Measurements from ENCODE around the gene FAM131B. TPM values are rescaled to one million over a fixed set of nuclear protein-coding genes. Genes with fewer than 3 reads are reported as not detected.

Gene FAM131B
- total and polyA plus RNA-seq, 2 experiments from 2014 or later = 0.87 to 1.9 TPM

- Histone ChIP-seq H3K4me2 (no peak overlapping the region), H3K4me1 (ENCODE audit: insufficient read depth) (peaks cover 5% of the 10 kb centered on the region), H3K9me3 (ENCODE audit: low read depth) (no peaks in the 10 kb centered on the region), H3K4me3 (no peak overlapping the region), H3K27ac (no peak overlapping the region), H3K27me3 (peaks cover 57% of the 10 kb centered on the region), H2AFZ (no peak overlapping the region), H3K79me2 (no peaks in the 10 kb centered on the region), H3K36me3 (replicated peaks; ENCODE audit: insufficient read depth, low read depth) (no peaks in the 10 kb centered on the region), H3K9me2 (replicated peaks; ENCODE audit: insufficient read depth) (no peaks in the 10 kb centered on the region), H4K20me1 (ENCODE audit: insufficient read depth, poor library complexity, severe bottlenecking) (no peaks in the 10 kb centered on the region)
- no peak for DNase-seq (ENCODE audit: low spot score)
- WGBS (ENCODE audit: low lambda C conversion rate, missing lambda C conversion rate) = 77% methylated on average over 11 of the region's 11 CpGs
- no peak for TF ChIP-seq CTCF (IDR thresholded peaks at IDR 0.05; ENCODE audit: poor library complexity)
- no peak for TF ChIP-seq EZH2 (IDR thresholded peaks at IDR 0.05; ENCODE audit: borderline replicate concordance)
- TF ChIP-seq EZH2phosphoT487 (IDR thresholded peaks at IDR 0.05; ENCODE audit: low read depth, severe bottlenecking, unreplicated experiment) = no peak
These were observed 2.7 kb downstream of the FAM131B start for GRCh38 chr7:143359771-143360353.

- TF ChIP-seq EZH2 (IDR thresholded peaks at IDR 0.05; ENCODE audit: borderline replicate concordance) = no peak
- TF ChIP-seq EZH2phosphoT487 (IDR thresholded peaks at IDR 0.05; ENCODE audit: low read depth, severe bottlenecking, unreplicated experiment) = no peak
- H2AFZ ChIP-seq = no peak overlapping the region
- H3K27ac ChIP-seq = no peak overlapping the region
- no peaks in the 10 kb centered on the region for H3K9me2 ChIP-seq (replicated peaks; ENCODE audit: insufficient read depth)
- no peaks in the 10 kb centered on the region for H4K20me1 ChIP-seq (ENCODE audit: insufficient read depth, poor library complexity, severe bottlenecking)
- no peak for DNase-seq (ENCODE audit: low spot score)
- H3K4me3 ChIP-seq = no peak overlapping the region
- H3K4me1 ChIP-seq (ENCODE audit: insufficient read depth) = peaks cover 5% of the 10 kb centered on the region
- no peaks in the 10 kb centered on the region for H3K36me3 ChIP-seq (replicated peaks; ENCODE audit: insufficient read depth, low read depth)
- peaks cover 44% of the 10 kb centered on the region for H3K27me3 ChIP-seq
- WGBS (ENCODE audit: low lambda C conversion rate, missing lambda C conversion rate) = 93% methylated on average over 12 of the region's 12 CpGs
- no peaks in the 10 kb centered on the region for H3K9me3 ChIP-seq (ENCODE audit: low read depth)
- H3K4me2 ChIP-seq = no peak overlapping the region
- no peaks in the 10 kb centered on the region for H3K79me2 ChIP-seq
These were observed 3.9 kb downstream of the FAM131B start for GRCh38 chr7:143358626-143359025.

- Histone ChIP-seq H3K4me2 (no peak overlapping the region), H3K27ac (no peak overlapping the region), H3K79me2 (no peaks in the 10 kb centered on the region), H3K36me3 (replicated peaks; ENCODE audit: insufficient read depth, low read depth) (no peaks in the 10 kb centered on the region), H3K9me2 (replicated peaks; ENCODE audit: insufficient read depth) (no peaks in the 10 kb centered on the region), H3K9me3 (ENCODE audit: low read depth) (no peaks in the 10 kb centered on the region), H2AFZ (no peak overlapping the region), H3K4me1 (ENCODE audit: insufficient read depth) (no peaks in the 10 kb centered on the region), H3K27me3 (peaks cover 27% of the 10 kb centered on the region), H4K20me1 (ENCODE audit: insufficient read depth, poor library complexity, severe bottlenecking) (no peaks in the 10 kb centered on the region), H3K4me3 (no peak overlapping the region)
- TF ChIP-seq EZH2 (IDR thresholded peaks at IDR 0.05; ENCODE audit: borderline replicate concordance) (no peak), CTCF (IDR thresholded peaks at IDR 0.05; ENCODE audit: poor library complexity) (no peak), EZH2phosphoT487 (IDR thresholded peaks at IDR 0.05; ENCODE audit: low read depth, severe bottlenecking, unreplicated experiment) (no peak)
- DNase-seq (ENCODE audit: low spot score) = no peak
- 95% methylated on average over 12 of the region's 13 CpGs for WGBS (ENCODE audit: low lambda C conversion rate, missing lambda C conversion rate)
These were observed 6.0 kb downstream of the FAM131B start for GRCh38 chr7:143356414-143357050.

All from hepatocyte (in vitro differentiated cells).